DMS79 (cell line): ENCODE data around the gene UNC13B.

ENCODE experiments used
- DNase-seq: peaks from one replicate; lab custom pipeline; 2025; lab: John Stamatoyannopoulos, UW

Gene UNC13B

GRCh38 chr9:35335164-35335563 lies 173.4 kb downstream of the UNC13B start:
- DNase-seq = no peak

GRCh38 chr9:35338086-35338485 lies 176.3 kb downstream of the UNC13B start:
- DNase-seq = no peak

- DNase-seq = no peak
These were observed 176.9 kb downstream of the UNC13B start for GRCh38 chr9:35338561-35339274.

GRCh38 chr9:35340046-35340445 lies 178.2 kb downstream of the UNC13B start:
- no peak for DNase-seq

- no peak for DNase-seq
These were observed 179.2 kb downstream of the UNC13B start for GRCh38 chr9:35341021-35341420.

GRCh38 chr9:35341585-35341984 lies 179.8 kb downstream of the UNC13B start:
- no peak for DNase-seq

- no peak for DNase-seq
These were observed 180.6 kb downstream of the UNC13B start for GRCh38 chr9:35342221-35342958.

- no peak for DNase-seq
These were observed 186.3 kb downstream of the UNC13B start for GRCh38 chr9:35348109-35348508.

GRCh38 chr9:35349287-35349990 lies 187.6 kb downstream of the UNC13B start:
- no peak for DNase-seq

GRCh38 chr9:35350212-35350611 lies 188.4 kb downstream of the UNC13B start:
- no peak for DNase-seq

GRCh38 chr9:35350827-35351549 lies 189.2 kb downstream of the UNC13B start:
- peak; percentile 17 for DNase-seq

- DNase-seq = no peak
These were observed 192.0 kb downstream of the UNC13B start for GRCh38 chr9:35353731-35354365.

- DNase-seq = no peak
These were observed 194.1 kb downstream of the UNC13B start for GRCh38 chr9:35355939-35356338.

- DNase-seq = no peak
These were observed 195.3 kb downstream of the UNC13B start for GRCh38 chr9:35357116-35357515.

- DNase-seq = no peak
These were observed 196.0 kb downstream of the UNC13B start for GRCh38 chr9:35357826-35358225.

GRCh38 chr9:35364817-35365585 lies 203.2 kb downstream of the UNC13B start:
- no peak for DNase-seq

- DNase-seq = no peak
These were observed 204.8 kb downstream of the UNC13B start for GRCh38 chr9:35366627-35367026.

GRCh38 chr9:35367451-35367850 lies 205.6 kb downstream of the UNC13B start:
- no peak for DNase-seq

- no peak for DNase-seq
These were observed 208.4 kb downstream of the UNC13B start for GRCh38 chr9:35370241-35370640.

GRCh38 chr9:35374436-35374835 lies 212.6 kb downstream of the UNC13B start:
- DNase-seq = peak; percentile 54

GRCh38 chr9:35374910-35375309 lies 213.1 kb downstream of the UNC13B start:
- no peak for DNase-seq
